Measurements from ENCODE around the gene EOLA1.
"Not testable (repeated sequence)": the region's sequence is repeated elsewhere in the genome, so short reads cannot be mapped to it uniquely, and the experiment has no call there.

Gene EOLA1

GRCh38 chrX:149545545-149546543 is 5.0 kb downstream of the EOLA1 start:
- not testable (repeated sequence) for DNase-seq (ENCODE audit: low read depth, low spot score)

GRCh38 chrX:149546962-149547361 is 6.2 kb downstream of the EOLA1 start:
- not testable (repeated sequence) for DNase-seq (ENCODE audit: low read depth, low spot score)

- DNase-seq (ENCODE audit: low read depth, low spot score), result not testable (repeated sequence)
Measured at GRCh38 chrX:149547782-149548181, 7.0 kb downstream of the EOLA1 start.

DNA sequence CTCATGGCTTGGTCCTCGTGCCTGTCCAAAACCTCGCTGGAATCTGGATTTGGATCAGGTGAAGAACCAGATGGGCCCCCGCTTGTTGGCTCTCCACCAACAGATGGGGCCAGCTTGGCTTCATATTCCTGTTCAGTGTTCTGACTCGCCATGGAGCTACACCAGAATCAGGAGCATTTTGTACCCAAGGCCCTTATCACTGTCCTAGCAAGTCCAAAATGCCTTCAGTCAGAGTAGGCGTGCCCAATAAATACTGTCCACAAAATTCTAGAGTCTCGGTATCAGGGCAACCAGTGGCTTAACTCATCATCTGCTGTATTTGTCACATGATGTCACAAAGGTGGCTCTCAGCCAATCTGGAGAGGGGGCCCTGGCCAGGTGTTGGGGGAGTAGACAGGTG is 8.9 kb downstream of the EOLA1 start, which contains the start of gene HSFX3:
TSS of gene HSFX3 (minus strand) at position 224 of the 400 bp plus-strand sequence. CDS start at position 152, 72 bp downstream.
- DNase-seq (ENCODE audit: low read depth, low spot score), result not testable (repeated sequence)

- not testable (repeated sequence) for DNase-seq (ENCODE audit: low read depth, low spot score)
Measured at GRCh38 chrX:149550454-149550853, 9.6 kb downstream of the EOLA1 start.

DNA sequence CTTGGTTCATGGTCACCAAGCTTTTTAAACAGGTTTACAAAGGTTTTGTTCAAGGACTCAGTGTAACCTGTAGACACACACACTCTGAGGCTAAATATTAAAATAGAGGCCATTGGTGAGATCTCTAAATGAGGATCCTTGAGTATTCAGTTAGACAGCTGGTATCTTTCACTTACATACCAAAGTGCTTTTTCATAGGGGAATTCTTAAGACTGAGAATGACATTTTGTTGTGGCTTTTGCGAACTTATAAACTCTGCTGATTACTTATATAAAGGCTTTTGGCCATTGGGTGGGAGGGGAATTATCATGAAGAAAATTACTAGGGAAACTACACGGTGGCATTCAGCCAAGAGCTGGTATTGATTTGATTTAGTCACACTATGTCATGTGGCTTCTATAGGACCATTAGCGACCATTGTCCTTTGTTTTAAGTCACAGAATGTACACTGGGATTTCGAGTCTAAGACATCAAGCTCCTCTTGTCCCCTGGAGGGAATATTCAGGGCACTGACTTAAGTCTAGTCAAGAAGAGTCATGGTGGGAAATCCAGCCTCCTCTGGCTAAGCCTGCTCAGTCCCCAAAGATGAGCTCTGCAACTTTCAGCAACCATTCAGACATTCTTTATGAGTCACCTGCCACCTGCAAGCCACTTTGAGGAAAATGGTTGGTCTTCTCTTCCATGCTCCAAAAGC is 10.6 kb downstream of the EOLA1 start:
- DNase-seq (ENCODE audit: low read depth, low spot score), result not testable (repeated sequence)

- DNase-seq (ENCODE audit: low read depth, low spot score), result not testable (repeated sequence)
Measured at GRCh38 chrX:149551939-149552248, 11.1 kb downstream of the EOLA1 start.

DNA sequence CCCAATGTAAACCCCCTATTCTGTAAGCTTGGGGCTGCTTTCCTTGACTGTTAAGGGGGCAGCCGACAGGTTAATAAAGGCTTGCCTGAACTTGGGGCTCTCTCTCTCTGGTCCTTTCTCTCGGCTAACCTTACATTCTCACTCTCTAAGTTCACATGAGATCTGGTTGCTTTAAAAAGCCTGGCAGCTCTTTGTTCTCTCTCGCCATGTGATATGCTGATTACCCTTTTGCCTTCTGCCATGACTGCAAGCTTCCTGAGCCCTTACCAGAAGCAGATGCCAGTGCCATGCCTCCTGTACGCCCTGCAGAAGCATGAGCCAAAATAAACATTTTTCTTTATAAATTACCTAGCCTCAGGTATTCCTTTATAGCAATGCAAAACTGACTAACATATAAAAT is 14.4 kb downstream of the EOLA1 start:
- DNase-seq (ENCODE audit: low read depth, low spot score), result not testable (repeated sequence)

DNA sequence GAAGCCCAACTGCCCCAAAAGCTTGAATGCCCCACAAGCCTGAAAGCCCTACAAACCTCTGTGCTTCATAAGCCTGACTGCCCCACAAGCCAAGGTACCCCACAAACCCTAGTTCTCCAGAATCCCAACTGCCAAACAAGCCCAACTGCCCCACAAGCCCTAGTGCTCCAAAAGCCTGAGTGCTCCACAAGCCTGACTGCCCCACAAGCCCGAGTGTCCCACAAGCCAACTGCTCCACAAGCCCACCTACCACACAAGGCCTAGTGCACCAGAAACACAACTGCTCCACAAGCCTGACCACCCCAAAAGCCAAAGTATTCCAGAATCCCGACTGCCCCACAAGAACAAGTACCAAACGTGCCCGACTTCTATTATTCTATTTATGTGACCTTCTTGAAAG is 22.5 kb downstream of the EOLA1 start:
- no peak for DNase-seq (ENCODE audit: low read depth, low spot score)

- DNase-seq (ENCODE audit: low read depth, low spot score), result no peak
Measured at GRCh38 chrX:149567621-149568417, 27.0 kb downstream of the EOLA1 start.

- DNase-seq (ENCODE audit: low read depth, low spot score), result no peak
Measured at GRCh38 chrX:149568701-149569296, 28.0 kb downstream of the EOLA1 start.

GRCh38 chrX:149569770-149570169 is 29.0 kb downstream of the EOLA1 start:
- DNase-seq (ENCODE audit: low read depth, low spot score), result no peak

GRCh38 chrX:149570668-149571067 is 29.9 kb downstream of the EOLA1 start:
- no peak for DNase-seq (ENCODE audit: low read depth, low spot score)

DNA sequence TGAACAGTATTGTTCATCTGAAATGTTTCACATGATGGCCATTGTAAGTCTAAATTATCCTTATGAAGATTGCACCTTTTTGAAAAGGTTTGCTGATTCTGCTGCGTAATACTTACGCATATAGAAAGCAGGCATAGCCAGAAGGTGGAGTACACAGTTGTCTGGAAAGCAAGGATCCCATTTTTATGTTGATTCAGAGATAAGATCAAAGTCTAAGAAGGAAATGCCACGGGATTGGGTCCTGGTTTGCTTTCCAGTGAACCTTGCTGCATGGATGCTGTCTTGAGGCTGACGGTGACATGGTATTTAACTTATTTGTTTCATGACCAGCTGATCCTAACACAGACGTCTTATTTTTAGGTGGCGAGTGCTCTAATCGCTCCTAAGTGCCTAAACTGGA is 31.0 kb downstream of the EOLA1 start:
- no peak for DNase-seq (ENCODE audit: low read depth, low spot score)

DNA sequence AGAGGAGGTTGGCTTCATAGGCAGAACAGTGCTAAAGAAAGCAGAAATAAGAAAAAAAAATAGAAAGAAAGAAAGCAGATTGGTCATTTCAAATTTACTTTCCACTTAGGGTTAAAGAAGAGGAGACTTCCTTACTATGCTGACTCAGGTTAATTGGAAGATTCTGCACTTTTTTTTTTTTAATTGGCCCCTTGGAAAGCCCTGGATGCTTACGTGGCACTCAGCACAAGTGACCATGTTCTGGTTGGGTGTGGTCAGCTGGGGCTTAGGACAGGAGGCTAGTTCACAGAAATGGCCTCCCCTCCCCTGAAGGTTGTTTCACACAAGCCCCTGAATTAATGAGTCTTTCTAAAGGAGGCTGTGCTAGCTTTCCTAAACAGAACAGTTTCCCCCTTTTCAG is 31.9 kb downstream of the EOLA1 start:
- no peak for DNase-seq (ENCODE audit: low read depth, low spot score)

GRCh38 chrX:149573456-149573855 is 32.6 kb downstream of the EOLA1 start:
- DNase-seq (ENCODE audit: low read depth, low spot score), result not testable (repeated sequence)

GRCh38 chrX:149585631-149586030 is 44.8 kb downstream of the EOLA1 start:
- DNase-seq (ENCODE audit: low read depth, low spot score), result not testable (repeated sequence)

DNA sequence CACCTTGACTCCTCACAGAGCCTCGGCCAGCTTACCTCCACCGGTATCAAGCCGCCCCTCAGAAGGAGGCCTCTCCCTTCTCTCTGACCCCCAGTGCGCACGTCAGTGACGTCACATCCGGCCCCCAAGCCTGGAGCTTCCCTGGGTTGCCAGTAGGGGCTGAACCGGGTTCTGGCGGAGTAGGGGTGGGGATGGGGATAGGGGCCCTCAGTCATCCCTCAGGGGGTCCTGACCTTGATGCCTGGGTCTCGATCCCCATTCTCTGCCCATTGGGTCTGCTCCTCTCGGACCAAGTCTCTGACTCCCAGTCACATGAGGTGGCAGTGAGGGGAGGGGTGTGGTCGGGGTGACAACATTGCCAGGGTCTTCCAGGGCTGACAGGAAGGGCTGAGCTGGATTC is 46.5 kb downstream of the EOLA1 start, which contains the start of gene MAGEA9B:
TSS of gene MAGEA9B (minus strand) at position 101 of the 400 bp plus-strand sequence. CDS start 4,280 bp downstream, outside the sequence.
- not testable (repeated sequence) for DNase-seq (ENCODE audit: low read depth, low spot score)

GRCh38 chrX:149590993-149591392 is 50.2 kb downstream of the EOLA1 start:
- DNase-seq (ENCODE audit: low read depth, low spot score), result not testable (repeated sequence)

DNA sequence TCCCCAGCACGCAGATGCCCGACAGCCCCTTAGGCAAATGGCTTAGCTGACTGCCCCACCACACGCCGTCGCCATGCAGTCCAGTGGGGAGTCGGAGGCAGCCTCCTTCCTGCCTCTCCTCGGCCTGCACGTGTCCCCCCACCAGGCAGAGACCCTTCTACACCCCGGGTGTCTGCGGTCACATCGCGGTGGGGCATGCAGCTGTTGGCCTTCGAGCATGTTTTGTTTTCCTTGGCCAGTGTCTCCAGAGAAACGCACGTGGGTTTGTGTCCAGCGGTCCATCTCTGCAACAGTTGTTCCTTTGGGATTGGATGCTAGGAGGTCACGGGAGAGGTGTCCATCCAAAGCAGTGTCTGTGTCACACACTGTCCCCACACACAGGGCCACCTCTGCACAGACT is 54.4 kb downstream of the EOLA1 start, which contains the start of gene HSFX2:
TSS of gene HSFX2 (minus strand) at position 101 of the 400 bp plus-strand sequence. CDS start 614 bp downstream, outside the sequence.
- not testable (repeated sequence) for DNase-seq (ENCODE audit: low read depth, low spot score)

DNA sequence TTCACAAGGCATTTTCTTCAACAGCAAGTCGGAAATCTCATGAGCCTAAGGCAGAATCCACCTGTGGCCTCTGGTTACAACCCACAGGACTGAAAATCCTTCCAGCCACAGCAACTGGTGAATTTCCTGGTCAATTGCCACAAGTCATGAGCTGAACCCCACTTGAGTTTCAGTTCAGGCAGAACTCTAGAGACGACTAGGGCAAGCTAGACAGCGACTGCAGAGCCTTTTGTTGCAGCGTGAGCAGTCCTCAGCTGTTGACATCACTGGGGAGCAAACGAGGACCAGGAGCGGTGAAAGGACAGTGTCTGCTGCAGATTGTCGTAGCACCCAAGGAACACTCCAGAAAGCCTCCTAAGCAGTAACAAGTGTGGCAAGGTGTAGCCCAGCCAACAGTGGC is 55.1 kb downstream of the EOLA1 start:
- DNase-seq (ENCODE audit: low read depth, low spot score), result not testable (repeated sequence)

Data from activated naive CD8-positive, alpha-beta T cell treated with anti-CD3 and anti-CD28 coated beads, Interleukin-2, amount 50 U/mL, for 16 hours (primary cell).